ENCODE measurements around the gene TTC7B. TPM values are rescaled to one million over a fixed set of nuclear protein-coding genes. Genes with fewer than 3 reads are reported as not detected.

Gene TTC7B
- total and polyA plus RNA-seq, 2 of the 8 experiments (the other 6 are each of a cell fraction or from before 2014, with no cell fraction given) = 23.7 to 34.0 TPM

DNA sequence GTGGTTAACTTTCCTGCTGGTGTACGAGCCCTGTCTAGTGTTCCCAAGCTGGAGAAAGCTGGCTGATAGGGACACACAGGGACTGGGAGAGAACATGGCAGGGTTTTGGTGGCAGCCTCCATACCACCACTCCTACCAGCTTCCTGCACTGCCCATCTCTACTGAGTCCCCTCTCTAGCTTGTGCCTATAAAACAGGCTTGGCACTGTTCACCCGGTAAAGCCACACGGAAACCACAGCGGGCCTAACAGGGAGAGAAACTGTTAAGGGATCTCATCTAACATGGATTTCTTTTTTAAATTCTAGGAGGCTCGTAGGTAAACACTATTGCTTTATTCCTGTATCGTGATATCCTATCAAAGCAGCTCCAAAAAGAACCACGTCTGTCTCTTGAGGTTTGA, 204.7 kb downstream of the TTC7B start:
- H2BK120ac ChIP-seq (replicated peaks; ENCODE audit: low read depth, low read length) = no peak overlapping the region
- H3K56ac ChIP-seq (replicated peaks; ENCODE audit: insufficient read length, low read depth, low read length) = no peak overlapping the region
- H3K14ac ChIP-seq (ENCODE audit: insufficient read length) = no peak overlapping the region
- H3K36me3 ChIP-seq (ENCODE audit: control insufficient read depth in 2 of 4, insufficient read depth in 4 of 4, low read length in 3 of 4) = no peaks in the 10 kb centered on the region
- FAIRE-seq = no peak
- no peak overlapping the region for H4K91ac ChIP-seq (replicated peaks; ENCODE audit: insufficient read length, low read length)
- H3K4me2 ChIP-seq (ENCODE audit: insufficient read depth in 1 of 2, low read depth in 2 of 2, low read length in 2 of 2) = no peak overlapping the region
- no peaks in the 10 kb centered on the region for H3K79me1 ChIP-seq (ENCODE audit: low read depth, low read length)
- H4K5ac ChIP-seq (ENCODE audit: insufficient read length, low read depth, low read length) = no peak overlapping the region
- no peak overlapping the region for H2BK15ac ChIP-seq (ENCODE audit: low read length)
- 0 out of 2 replicates have a peak overlapping the region, but pooled peaks have one; percentile 35 for H2BK5ac ChIP-seq (ENCODE audit: low read depth, low read length)
- POLR2A ChIA-PET (ENCODE audit: partially characterized antibody) = no interaction called here
- H3K4me1 ChIP-seq (replicated peaks in 1 of 4; ENCODE audit: control insufficient read depth in 3 of 4, insufficient read depth in 4 of 4, low read length in 3 of 4) = peaks cover 8 to 17% (median 12%) of the 10 kb centered on the region in 4 experiments; a peak in 6 of 7 replicates
- H3K4me3 ChIP-seq (ENCODE audit: extremely low read depth in 1 of 4, insufficient read depth in 2 of 4, low read depth in 3 of 4, low read length in 4 of 4) = no peak overlapping the region
- H2BK12ac ChIP-seq (ENCODE audit: low read depth, low read length) = no peak overlapping the region
- WGBS, 2 experiments (ENCODE audit: extremely low coverage in 1 of 2, insufficient coverage in 1 of 2, insufficient read length in 1 of 2, insufficient replicate concordance in 2 of 2, low coverage in 1 of 2, low lambda C conversion rate in 2 of 2, missing lambda C conversion rate in 1 of 2) = 91% methylated on average over 7 of the region's 7 CpGs; no CpG with 5 or more reads in 1 of the 2 experiments
- CTCF ChIA-PET (ENCODE audit: partially characterized antibody) = interaction anchor here (0.6 to 1.1 kb wide), 2 partner anchors 21 to 317 kb away, joined by 3 read pairs; no protein-coding TSS in a partner anchor
- H4K20me1 ChIP-seq (replicated peaks in 1 of 2; ENCODE audit: control insufficient read depth in 1 of 2, insufficient read depth in 2 of 2, low read length in 2 of 2) = no peaks in the 10 kb centered on the region
- no peaks in the 10 kb centered on the region for H3K9me3 ChIP-seq (ENCODE audit: insufficient read depth in 2 of 2, low read depth in 1 of 2, low read length in 1 of 2)
- H3K79me2 ChIP-seq (ENCODE audit: control insufficient read depth in 1 of 2, insufficient read depth in 2 of 2, low read length in 2 of 2) = no peaks in the 10 kb centered on the region
- no peaks in the 10 kb centered on the region for H3K23me2 ChIP-seq (ENCODE audit: low read depth, low read length)
- no peak overlapping the region for H3K27ac ChIP-seq (ENCODE audit: low read depth, low read length)
- DNase-seq (ENCODE audit: low read depth in 1 of 2, low spot score in 2 of 2) = no peak
- no peaks in the 10 kb centered on the region for H3K27me3 ChIP-seq (replicated peaks in 1 of 4; ENCODE audit: control insufficient read depth in 3 of 4, extremely low read depth in 1 of 4, insufficient read depth in 3 of 4, low read length in 3 of 4)
- H3K23ac ChIP-seq (ENCODE audit: insufficient read length) = no peak overlapping the region
- no peak overlapping the region for H3K4ac ChIP-seq (replicated peaks; ENCODE audit: insufficient read length, low read depth, low read length)
- H3K18ac ChIP-seq (ENCODE audit: extremely low read depth, low read length) = no peak overlapping the region
- H2AFZ ChIP-seq (ENCODE audit: low read length) = no peak overlapping the region
- H3K9ac ChIP-seq (replicated peaks in 1 of 4; ENCODE audit: extremely low read depth in 1 of 4, low read depth in 3 of 4, low read length in 3 of 4) = no peak overlapping the region
- H2AK5ac ChIP-seq (ENCODE audit: low read depth, low read length) = no peak overlapping the region; the same call in 1 of the 2 replicates
- no peak overlapping the region for H4K8ac ChIP-seq (ENCODE audit: extremely low read depth, insufficient read depth, low read length)
- no peak overlapping the region for H2BK20ac ChIP-seq (ENCODE audit: low read length)
- TF ChIP-seq EZH2 (IDR thresholded peaks at IDR 0.05; ENCODE audit: low read depth, low read length, severe bottlenecking) (no peak), YY1 (IDR thresholded peaks at IDR 0.05; ENCODE audit: low read depth, low read length) (no peak), SP4 (IDR thresholded peaks at IDR 0.05; ENCODE audit: low read length) (no peak), CREB1 (IDR thresholded peaks at IDR 0.05) (no peak), SIRT6 (IDR thresholded peaks at IDR 0.05; ENCODE audit: low read length) (no peak), POLR2AphosphoS5 (IDR thresholded peaks at IDR 0.05; ENCODE audit: low read depth, low read length) (no peak), RNF2 (IDR thresholded peaks at IDR 0.05; ENCODE audit: borderline replicate concordance, low read depth, low read length, missing control alignments, poor library complexity, severe bottlenecking) (no peak), JUN (IDR thresholded peaks at IDR 0.05; ENCODE audit: low read depth, low read length) (no peak), NANOG (IDR thresholded peaks at IDR 0.05; ENCODE audit: insufficient read depth, low read depth, low read length, poor library complexity, severe bottlenecking) (no peak)
- TF ChIP-seq, protein P1, sequence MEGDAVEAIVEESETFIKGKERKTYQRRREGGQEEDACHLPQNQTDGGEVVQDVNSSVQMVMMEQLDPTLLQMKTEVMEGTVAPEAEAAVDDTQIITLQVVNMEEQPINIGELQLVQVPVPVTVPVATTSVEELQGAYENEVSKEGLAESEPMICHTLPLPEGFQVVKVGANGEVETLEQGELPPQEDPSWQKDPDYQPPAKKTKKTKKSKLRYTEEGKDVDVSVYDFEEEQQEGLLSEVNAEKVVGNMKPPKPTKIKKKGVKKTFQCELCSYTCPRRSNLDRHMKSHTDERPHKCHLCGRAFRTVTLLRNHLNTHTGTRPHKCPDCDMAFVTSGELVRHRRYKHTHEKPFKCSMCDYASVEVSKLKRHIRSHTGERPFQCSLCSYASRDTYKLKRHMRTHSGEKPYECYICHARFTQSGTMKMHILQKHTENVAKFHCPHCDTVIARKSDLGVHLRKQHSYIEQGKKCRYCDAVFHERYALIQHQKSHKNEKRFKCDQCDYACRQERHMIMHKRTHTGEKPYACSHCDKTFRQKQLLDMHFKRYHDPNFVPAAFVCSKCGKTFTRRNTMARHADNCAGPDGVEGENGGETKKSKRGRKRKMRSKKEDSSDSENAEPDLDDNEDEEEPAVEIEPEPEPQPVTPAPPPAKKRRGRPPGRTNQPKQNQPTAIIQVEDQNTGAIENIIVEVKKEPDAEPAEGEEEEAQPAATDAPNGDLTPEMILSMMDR (IDR thresholded peaks at IDR 0.05; ENCODE audit: control extremely low read depth in 1 of 3, insufficient read depth in 1 of 3, low read depth in 1 of 3, low read length in 3 of 3) = no peak
- TF ChIP-seq, protein P2, sequence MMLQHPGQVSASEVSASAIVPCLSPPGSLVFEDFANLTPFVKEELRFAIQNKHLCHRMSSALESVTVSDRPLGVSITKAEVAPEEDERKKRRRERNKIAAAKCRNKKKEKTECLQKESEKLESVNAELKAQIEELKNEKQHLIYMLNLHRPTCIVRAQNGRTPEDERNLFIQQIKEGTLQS (IDR thresholded peaks at IDR 0.05; ENCODE audit: insufficient read depth, low read depth, low read length) = no peak
